Measurements from ENCODE around the gene TTBK1.

- no peak for TF ChIP-seq CTCF (IDR thresholded peaks at IDR 0.05; ENCODE audit: poor library complexity, severe bottlenecking)
- no peak for TF ChIP-seq EZH2 (IDR thresholded peaks at IDR 0.05; ENCODE audit: borderline replicate concordance, insufficient read depth, low read length, poor library complexity, severe bottlenecking)
- no peak for TF ChIP-seq EP300 (conservative IDR thresholded peaks at IDR 0.05; ENCODE audit: poor library complexity, severe bottlenecking)
- no peak for TF ChIP-seq MXI1 (conservative IDR thresholded peaks at IDR 0.05; ENCODE audit: poor library complexity, severe bottlenecking)
- TF ChIP-seq TAF1 (IDR thresholded peaks at IDR 0.05; ENCODE audit: low read depth): no peak
Observed at GRCh38 chr6:43268782-43269272, 25.5 kb downstream of the TTBK1 start.

Data from neural cell (in vitro differentiated cells).